SK-N-SH (cell line): ENCODE results near the gene IL10RA. TPM values are rescaled to one million over a fixed set of nuclear protein-coding genes. Genes with fewer than 3 reads are reported as not detected.

Experiments used
- CTCF ChIA-PET: fragments of 300-600, 350-600 bp; formaldehyde crosslinking; extraction: SDS; loops from one replicate; lab custom pipeline; 2021; lab: Yijun Ruan, JAX
- POLR2A ChIA-PET: fragments of 350-600 bp; sonication (Branson Sonifier 250); formaldehyde crosslinking; extraction: SDS; loops from one replicate; lab custom pipeline; 2020; ENCODE audit warnings: antibody characterized with exemption, inconsistent platforms; lab: Yijun Ruan, JAX
- DNase-seq: peaks from one replicate; pipeline ENCODE4 v3.0.0; 2012
- H2AFZ ChIP-seq: fragments of 200-600 bp; sonication (generic); 2 replicates; pipeline ENCODE4 v1.8.1; 2016; ENCODE audit warnings: antibody characterized with exemption, mild to moderate bottlenecking, low read depth
- H3F3A ChIP-seq: fragments of 200-600 bp; sonication (generic); replicated peaks from 2 replicates; pipeline ENCODE3; 2016; ENCODE audit warnings: antibody characterized with exemption, mild to moderate bottlenecking; ENCODE audit not compliant: insufficient read depth
- H3K27ac ChIP-seq, 2 experiments: fragments of 200-500 bp in 1 of 2; fragments of 200-600 bp in 1 of 2; sonication (Bioruptor generic) in 1 of 2; sonication (generic), shearing (Covaris generic) in 1 of 2; 2 replicates each; pipeline versions ENCODE4 v1.5.1 to v1.6.1; 2014 to 2016; ENCODE audit warnings: low read depth in 2 of 2, inconsistent platforms in 1 of 2, low read length in 1 of 2, mild to moderate bottlenecking in 1 of 2, mixed read lengths in 1 of 2
- H3K27me3 ChIP-seq: fragments of 200-600 bp; sonication (generic), shearing (Covaris generic); 2 replicates; pipeline ENCODE4 v1.6.1; 2016; ENCODE audit warnings: mixed run types; ENCODE audit not compliant: insufficient read depth
- H3K36me3 ChIP-seq, 2 experiments: fragments of 200-500 bp in 1 of 2; fragments of 200-600 bp in 1 of 2; sonication (Bioruptor generic) in 1 of 2; sonication (generic) in 1 of 2; replicated peaks in 1 of 2; 2 replicates each; pipeline versions ENCODE3 to v1.5.1; 2014 to 2016; ENCODE audit warnings: low read length in 1 of 2, mild to moderate bottlenecking in 1 of 2; ENCODE audit not compliant: insufficient read depth in 2 of 2, control insufficient read depth in 1 of 2
- H3K4me1 ChIP-seq, 2 experiments: fragments of 200-500 bp in 1 of 2; fragments of 200-600 bp in 1 of 2; sonication (Bioruptor generic) in 1 of 2; sonication (generic), shearing (Covaris generic) in 1 of 2; 2 replicates each; pipeline versions ENCODE4 v1.5.1 to v1.6.1; 2014 to 2016; ENCODE audit warnings: low read depth in 1 of 2, low read length in 1 of 2, mixed run types in 1 of 2; ENCODE audit not compliant: insufficient read depth in 2 of 2, control insufficient read depth in 1 of 2
- H3K4me2 ChIP-seq: fragments of 200-600 bp; sonication (generic), shearing (Covaris generic); 2 replicates; pipeline ENCODE4 v1.6.1; 2017; ENCODE audit warnings: mixed run types
- H3K4me3 ChIP-seq, 2 experiments: fragments of 200-500 bp in 1 of 2; fragments of 200-600 bp in 1 of 2; sonication (Bioruptor generic) in 1 of 2; sonication (generic), shearing (Covaris generic) in 1 of 2; 2 replicates each; pipeline versions ENCODE4 v1.5.1 to v1.8.1; 2014 to 2016; ENCODE audit warnings: low read depth in 2 of 2, inconsistent platforms in 1 of 2, low read length in 1 of 2, mild to moderate bottlenecking in 1 of 2, mixed read lengths in 1 of 2, moderate library complexity in 1 of 2
- H3K79me2 ChIP-seq: fragments of 200-600 bp; sonication (generic); 2 replicates; pipeline ENCODE4 v1.8.1; 2017; ENCODE audit warnings: mild to moderate bottlenecking; ENCODE audit not compliant: insufficient read depth
- H3K9ac ChIP-seq: fragments of 200-600 bp; sonication (generic); 2 replicates; pipeline ENCODE4 v1.6.1; 2017; ENCODE audit warnings: mixed run types
- H3K9me2 ChIP-seq: fragments of 200-600 bp; sonication (generic); 2 replicates; pipeline ENCODE4 v1.6.1; 2017; ENCODE audit warnings: mixed run types
- H3K9me3 ChIP-seq: fragments of 200-600 bp; sonication (generic); 2 replicates; pipeline ENCODE4 v1.6.1; 2017; ENCODE audit warnings: mixed run types, mild to moderate bottlenecking, moderate library complexity
- H4K20me1 ChIP-seq: fragments of 200-600 bp; sonication (generic); 2 replicates; pipeline ENCODE4 v1.6.1; 2017; ENCODE audit warnings: mild to moderate bottlenecking, mixed run types; ENCODE audit not compliant: insufficient read depth
- EP300 ChIP-seq, 2 experiments: IDR thresholded peaks; 2 replicates each; pipeline versions ENCODE4 v1.4.0 to v1.6.1; 2012; ENCODE audit warnings: borderline replicate concordance in 1 of 2, low read depth in 1 of 2, low read length in 1 of 2
- EZH2phosphoT487 ChIP-seq: fragments of 200-600 bp; sonication (generic); IDR thresholded peaks from 2 replicates; pipeline ENCODE4 v1.6.1; 2017; ENCODE audit warnings: low read depth, mixed run types, mild to moderate bottlenecking, antibody characterized with exemption, moderate library complexity, borderline replicate concordance
- JUND ChIP-seq: IDR thresholded peaks from 2 replicates; pipeline ENCODE4 v1.4.0; 2012
- NRF1 ChIP-seq: IDR thresholded peaks from 2 replicates; pipeline ENCODE4 v1.6.1; 2012; ENCODE audit warnings: low read depth, mild to moderate bottlenecking, low read length
- REST ChIP-seq: IDR thresholded peaks from 2 replicates; pipeline ENCODE4 v1.6.1; 2012; ENCODE audit warnings: mild to moderate bottlenecking, low read depth, low read length, moderate library complexity
- RXRA ChIP-seq: IDR thresholded peaks from 2 replicates; pipeline ENCODE4 v1.4.0; 2012; ENCODE audit warnings: low read depth, mild to moderate bottlenecking, borderline replicate concordance
- SIN3A ChIP-seq: IDR thresholded peaks from 2 replicates; pipeline ENCODE4 v1.6.1; 2012; ENCODE audit warnings: low read depth, mild to moderate bottlenecking, low read length, moderate library complexity, borderline replicate concordance
- TAF1 ChIP-seq: IDR thresholded peaks from 2 replicates; pipeline ENCODE4 v1.6.1; 2012; ENCODE audit warnings: low read depth, mild to moderate bottlenecking, low read length, moderate library complexity, borderline replicate concordance
- USF2 ChIP-seq: fragments of 150-350 bp; IDR thresholded peaks from 2 replicates; pipeline ENCODE4 v1.6.1; 2017; ENCODE audit warnings: antibody characterized with exemption, low read length, low read depth, borderline replicate concordance
- WGBS: methylation state at CpG from one replicate; pipeline ENCODE4 v1.1.6; 2017; ENCODE audit warnings: low lambda C conversion rate; 5-methylcytosine and 5-hydroxymethylcytosine counted together
- polyA plus RNA-seq, 3 experiments: library from polyadenylated mRNA; depleted of rRNA; stranded (reverse); fragments of >200 nt; gene quantifications; 2 replicates each; pipeline ENCODE4 v1.2.3, GENCODE V29; 2012
- TF ChIP-seq, protein P1 (sequence below): IDR thresholded peaks from 2 replicates; pipeline ENCODE4 v1.4.0; 2012; ENCODE audit warnings: low read depth

IL10RA gene
- polyA plus RNA-seq, 1 of the 3 experiments (the other 2 are of a cell fraction), result not detected

DNA sequence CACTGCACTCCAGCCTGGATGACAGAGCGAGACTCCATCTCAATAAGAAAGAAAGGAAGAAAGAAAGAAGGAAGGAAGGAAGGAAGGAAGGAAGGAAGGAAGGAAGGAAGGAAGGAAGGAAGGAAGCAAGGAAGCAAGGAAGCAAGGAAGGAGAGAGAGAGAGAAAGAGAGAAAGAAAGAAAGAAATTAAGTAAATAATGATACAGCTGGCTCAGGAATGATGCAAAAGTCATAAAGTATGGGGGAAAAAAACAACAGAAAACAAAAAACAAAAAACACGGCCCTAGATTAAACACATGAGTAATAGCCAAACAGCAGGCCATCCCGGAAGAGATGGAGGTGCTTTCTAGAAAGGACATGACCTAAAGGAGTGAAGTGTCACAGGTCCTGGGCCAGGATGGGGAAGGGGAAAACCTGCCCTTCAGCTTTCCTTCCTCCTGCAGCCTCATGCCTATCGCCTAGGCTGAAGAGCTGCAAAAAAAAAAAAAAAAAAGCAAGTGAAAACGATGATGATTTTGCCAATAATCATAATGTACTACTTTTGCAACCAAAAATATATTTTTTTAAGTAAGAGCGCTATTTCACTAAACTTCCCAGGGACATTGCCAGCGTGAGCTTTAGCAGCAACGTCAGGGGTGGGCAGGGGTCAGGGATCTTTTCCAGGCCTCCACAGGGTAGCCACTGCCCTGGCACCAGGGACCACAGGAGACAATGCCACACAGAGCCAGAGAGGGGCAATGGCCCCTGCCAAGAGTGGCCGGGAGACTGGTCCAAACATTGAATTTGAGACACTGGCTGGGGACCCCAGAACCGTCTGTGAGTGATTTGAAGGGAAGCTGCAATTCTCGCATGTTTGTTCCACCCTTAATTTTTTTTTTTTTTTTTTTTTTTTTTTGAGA lies 62.5 kb downstream of the IL10RA start (continued):
- TF ChIP-seq, protein P1, sequence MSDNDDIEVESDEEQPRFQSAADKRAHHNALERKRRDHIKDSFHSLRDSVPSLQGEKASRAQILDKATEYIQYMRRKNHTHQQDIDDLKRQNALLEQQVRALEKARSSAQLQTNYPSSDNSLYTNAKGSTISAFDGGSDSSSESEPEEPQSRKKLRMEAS, result no peak
- no peak for TF ChIP-seq RXRA

- no peaks in the 10 kb centered on the region for H3K4me1 ChIP-seq
- POLR2A ChIA-PET, result no interaction called here
- H3K79me2 ChIP-seq, result no peaks in the 10 kb centered on the region
- no peak overlapping the region for H2AFZ ChIP-seq
- H4K20me1 ChIP-seq, result no peaks in the 10 kb centered on the region
- no peaks in the 10 kb centered on the region for H3K36me3 ChIP-seq
- no peaks in the 10 kb centered on the region for H3K9me2 ChIP-seq
- H3K9me3 ChIP-seq, result no peaks in the 10 kb centered on the region
- 70% methylated on average over 5 of the region's 6 CpGs for WGBS
- peaks cover 8% of the 10 kb centered on the region; the same call in 1 of the 2 replicates for H3K27me3 ChIP-seq
- H3K9ac ChIP-seq, result no peak overlapping the region
- H3K27ac ChIP-seq, result no peak overlapping the region
- CTCF ChIA-PET, result interaction anchor here (0.8 to 10.1 kb wide), 6 partner anchors 56 to 623 kb away, joined by 3 to 173 read pairs (median 8); no protein-coding TSS in a partner anchor
- H3F3A ChIP-seq, result no peaks in the 10 kb centered on the region
- H3K4me2 ChIP-seq, result no peak overlapping the region
- no peak overlapping the region for H3K4me3 ChIP-seq
- TF ChIP-seq NRF1, result no peak
- TF ChIP-seq SIN3A, result no peak
- no peak for TF ChIP-seq REST
- DNase-seq, result no peak
Observed at GRCh38 chr11:118049771-118050170, 63.6 kb downstream of the IL10RA start.

- no peaks in the 10 kb centered on the region for H3K4me1 ChIP-seq
- H3K36me3 ChIP-seq, result no peaks in the 10 kb centered on the region
- no peak overlapping the region for H3K4me2 ChIP-seq
- CTCF ChIA-PET, result interaction anchor here (0.8 to 10.1 kb wide), 7 partner anchors 56 to 624 kb away, joined by 3 to 173 read pairs (median 4); no protein-coding TSS in a partner anchor
- no peaks in the 10 kb centered on the region for H4K20me1 ChIP-seq
- 57% methylated on average over 6 of the region's 7 CpGs for WGBS
- no peaks in the 10 kb centered on the region for H3K9me2 ChIP-seq
- no peaks in the 10 kb centered on the region for H3K9me3 ChIP-seq
- H2AFZ ChIP-seq, result no peak overlapping the region
- no peak overlapping the region for H3K27ac ChIP-seq
- no peaks in the 10 kb centered on the region for H3F3A ChIP-seq
- no peak overlapping the region for H3K9ac ChIP-seq
- peaks cover 8% of the 10 kb centered on the region; the same call in 1 of the 2 replicates for H3K27me3 ChIP-seq
- no peak for DNase-seq
- no peak overlapping the region for H3K4me3 ChIP-seq
- TF ChIP-seq RXRA (no peak), JUND (no peak), USF2 (no peak), EP300 (IDR thresholded peaks at IDR 0.05; ENCODE audit: borderline replicate concordance in 1 of 2, low read depth in 1 of 2, low read length in 1 of 2) (no peak), EZH2phosphoT487 (no peak), TAF1 (no peak)
- TF ChIP-seq, protein P1, result no peak
- TF ChIP-seq, all 33 proteins: peak for 0
- no peaks in the 10 kb centered on the region for H3K79me2 ChIP-seq
- POLR2A ChIA-PET, result no interaction called here
Observed at GRCh38 chr11:118050208-118050891, 64.2 kb downstream of the IL10RA start.
